Type B pancreatic cell (in vitro differentiated cells): ENCODE measurements around the gene GPS1. TPM values are rescaled to one million over a fixed set of nuclear protein-coding genes. Genes with fewer than 3 reads are reported as not detected.

ENCODE experiments used
- DNase-seq: peaks from one replicate; pipeline ENCODE4 v3.0.0; 2021; ENCODE audit warnings: mixed read lengths; ENCODE audit not compliant: unreplicated experiment; ENCODE audit errors: extremely low spot score
- H3K27ac Mint-ChIP-seq: 2 replicates; pipeline ENCODE4 v1.8.0; 2021; ENCODE audit warnings: mild to moderate bottlenecking, mixed read lengths
- H3K27me3 Mint-ChIP-seq: 2 replicates; pipeline ENCODE4 v1.8.0; 2021; ENCODE audit warnings: mixed read lengths
- H3K36me3 Mint-ChIP-seq: 2 replicates; pipeline ENCODE4 v1.8.0; 2021; ENCODE audit warnings: mixed read lengths
- H3K4me1 Mint-ChIP-seq: one replicate; pipeline ENCODE4 v1.8.0; 2021; ENCODE audit warnings: mixed read lengths; ENCODE audit not compliant: unreplicated experiment
- H3K4me3 Mint-ChIP-seq: 2 replicates; pipeline ENCODE4 v1.8.0; 2021; ENCODE audit warnings: mild to moderate bottlenecking, mixed read lengths
- H3K9me3 Mint-ChIP-seq: 2 replicates; pipeline ENCODE4 v1.8.0; 2021; ENCODE audit warnings: mixed read lengths
- CTCF ChIP-seq: fragments of 200-600 bp; sonication (generic); conservative IDR thresholded peaks from 2 replicates; pipeline ENCODE4 v1.5.0; 2021; ENCODE audit warnings: antibody characterized with exemption, mild to moderate bottlenecking
- total RNA-seq: library from RNA; stranded (reverse); gene quantifications from 2 replicates; pipeline ENCODE4 v1.2.1, GENCODE V29; 2021; ENCODE audit warnings: low replicate concordance

Gene GPS1
- total RNA-seq, 1 donor from 2014 or later = 111 TPM

GRCh38 chr17:82105882-82106687 is 54.4 kb downstream of the GPS1 start:
- peaks cover 29% of the 10 kb centered on the region for H3K4me1 Mint-ChIP-seq
- no peak for DNase-seq

GRCh38 chr17:82106688-82107305 is 55.1 kb downstream of the GPS1 start:
- H3K9me3 Mint-ChIP-seq = no peaks in the 10 kb centered on the region
- no peaks in the 10 kb centered on the region for H3K27me3 Mint-ChIP-seq
- H3K4me3 Mint-ChIP-seq = peak overlapping the region; percentile 69
- no peak for TF ChIP-seq CTCF
- H3K4me1 Mint-ChIP-seq = peaks cover 29% of the 10 kb centered on the region
- DNase-seq = no peak
- H3K36me3 Mint-ChIP-seq = peaks cover 7% of the 10 kb centered on the region
- H3K27ac Mint-ChIP-seq = peak overlapping the region; percentile 86

More at GRCh38 chr17:82105882-82106687, 54.4 kb downstream of the GPS1 start:
- H3K4me3 Mint-ChIP-seq = peak overlapping the region; percentile 69
- peaks cover 7% of the 10 kb centered on the region for H3K36me3 Mint-ChIP-seq
- peak; percentile 66 for TF ChIP-seq CTCF
- H3K27me3 Mint-ChIP-seq = no peaks in the 10 kb centered on the region
- no peaks in the 10 kb centered on the region for H3K9me3 Mint-ChIP-seq
- peak overlapping the region; percentile 86 for H3K27ac Mint-ChIP-seq

Other genes starting within 250 kb of the GPS1 start
- 1.2 and 1.7 TPM in 2 replicates for gene GCGR, start 247.7 kb upstream of the GPS1 start, total RNA-seq
- gene MCRIP1, start 218.6 kb upstream of the GPS1 start, total RNA-seq = 54.2 and 101 TPM in 2 replicates
- gene PPP1R27, start 216.8 kb upstream of the GPS1 start, total RNA-seq = not detected in 2 replicates
- 555 and 815 TPM in 2 replicates for gene P4HB, start 191.4 kb upstream of the GPS1 start, total RNA-seq
- gene ARHGDIA, start 180.6 kb upstream of the GPS1 start, total RNA-seq = 250 and 264 TPM in 2 replicates
- gene ALYREF, start 160.3 kb upstream of the GPS1 start, total RNA-seq = 102 and 124 TPM in 2 replicates
- 136 and 140 TPM in 2 replicates for gene ANAPC11, start 160.2 kb upstream of the GPS1 start, total RNA-seq
- 0.64 and 2.5 TPM in 2 replicates for gene NPB, start 149.7 kb upstream of the GPS1 start, total RNA-seq
- gene PCYT2, start 140.5 kb upstream of the GPS1 start, total RNA-seq = 46.8 and 50.4 TPM in 2 replicates
- 29.9 and 46.0 TPM in 2 replicates for gene SIRT7, start 133.7 kb upstream of the GPS1 start, total RNA-seq
- 22.4 and 30.0 TPM in 2 replicates for gene MAFG, start 124.2 kb upstream of the GPS1 start, total RNA-seq
- gene PYCR1, start 114.6 kb upstream of the GPS1 start, total RNA-seq = 110 and 127 TPM in 2 replicates
- not detected in 2 replicates for gene MYADML2, start 104.7 kb upstream of the GPS1 start, total RNA-seq
- gene NOTUM, start 90.7 kb upstream of the GPS1 start, total RNA-seq = 1.9 and 3.2 TPM in 2 replicates
- gene ASPSCR1, start 74.3 kb upstream of the GPS1 start, total RNA-seq = 31.5 and 35.6 TPM in 2 replicates
- 60.4 and 69.3 TPM in 2 replicates for gene CENPX, start 29.0 kb upstream of the GPS1 start, total RNA-seq
- 27.6 and 29.4 TPM in 2 replicates for gene LRRC45, start 28.6 kb upstream of the GPS1 start, total RNA-seq
- gene RAC3, start 20.2 kb upstream of the GPS1 start, total RNA-seq = 41.7 and 51.7 TPM in 2 replicates
- gene DCXR, start 14.2 kb upstream of the GPS1 start, total RNA-seq = 158 and 175 TPM in 2 replicates
- 35.9 and 43.4 TPM in 2 replicates for gene RFNG, start 87 bp upstream of the GPS1 start, total RNA-seq
- 97.0 and 97.1 TPM in 2 replicates for gene DUS1L, start 13.9 kb downstream of the GPS1 start, total RNA-seq
- 228 and 326 TPM in 2 replicates for gene FASN, start 46.3 kb downstream of the GPS1 start, total RNA-seq
- gene CCDC57, start 160.9 kb downstream of the GPS1 start, total RNA-seq = 33.5 and 58.7 TPM in 2 replicates
- 27.8 and 29.8 TPM in 2 replicates for gene SLC16A3, start 177.1 kb downstream of the GPS1 start, total RNA-seq
- 176 and 184 TPM in 2 replicates for gene CSNK1D, start 221.8 kb downstream of the GPS1 start, total RNA-seq